D721Med (cell line): Measurements from ENCODE around the gene ITPR2.
"Not testable (repeated sequence)": the region's sequence is repeated elsewhere in the genome, so short reads cannot be mapped to it uniquely, and the experiment has no call there.

Source experiments
- DNase-seq: peaks from one replicate; pipeline ENCODE4 v3.0.0; 2011; ENCODE audit warnings: low spot score; ENCODE audit not compliant: insufficient read length
- FAIRE-seq: peaks from 2 replicates; lab custom pipeline; 2011; peaks lifted over from hg19 to GRCh38; lab: Jason Lieb, UNC
- TF ChIP-seq, protein P1 (sequence below): IDR thresholded peaks from 2 replicates; pipeline ENCODE4 v1.5.1; 2012; ENCODE audit warnings: mild to moderate bottlenecking, control low read depth; ENCODE audit not compliant: insufficient read depth; ENCODE audit errors: missing control alignments

The ITPR2 gene

DNA sequence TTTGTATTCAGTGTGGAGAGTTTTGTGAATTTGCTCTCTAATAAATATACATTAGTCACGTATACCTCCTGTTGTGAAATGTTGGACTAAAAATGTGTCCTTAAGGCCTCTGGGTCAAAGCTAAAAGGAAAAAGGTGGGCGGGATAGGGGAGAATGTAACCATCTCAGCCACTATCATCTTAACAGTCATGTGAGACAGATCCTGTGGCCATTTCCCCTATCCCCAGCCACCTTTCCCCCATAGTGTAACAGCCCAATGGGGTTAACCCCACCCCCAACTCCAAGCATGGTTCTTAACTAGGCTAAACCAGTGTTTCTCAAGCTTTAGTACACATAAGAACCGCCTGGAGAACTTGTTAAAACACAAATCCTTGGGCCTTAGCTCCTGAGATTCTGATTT lies 6.5 kb upstream of the ITPR2 start:
- DNase-seq (no peak), FAIRE-seq (no peak)
- TF ChIP-seq, protein P1, sequence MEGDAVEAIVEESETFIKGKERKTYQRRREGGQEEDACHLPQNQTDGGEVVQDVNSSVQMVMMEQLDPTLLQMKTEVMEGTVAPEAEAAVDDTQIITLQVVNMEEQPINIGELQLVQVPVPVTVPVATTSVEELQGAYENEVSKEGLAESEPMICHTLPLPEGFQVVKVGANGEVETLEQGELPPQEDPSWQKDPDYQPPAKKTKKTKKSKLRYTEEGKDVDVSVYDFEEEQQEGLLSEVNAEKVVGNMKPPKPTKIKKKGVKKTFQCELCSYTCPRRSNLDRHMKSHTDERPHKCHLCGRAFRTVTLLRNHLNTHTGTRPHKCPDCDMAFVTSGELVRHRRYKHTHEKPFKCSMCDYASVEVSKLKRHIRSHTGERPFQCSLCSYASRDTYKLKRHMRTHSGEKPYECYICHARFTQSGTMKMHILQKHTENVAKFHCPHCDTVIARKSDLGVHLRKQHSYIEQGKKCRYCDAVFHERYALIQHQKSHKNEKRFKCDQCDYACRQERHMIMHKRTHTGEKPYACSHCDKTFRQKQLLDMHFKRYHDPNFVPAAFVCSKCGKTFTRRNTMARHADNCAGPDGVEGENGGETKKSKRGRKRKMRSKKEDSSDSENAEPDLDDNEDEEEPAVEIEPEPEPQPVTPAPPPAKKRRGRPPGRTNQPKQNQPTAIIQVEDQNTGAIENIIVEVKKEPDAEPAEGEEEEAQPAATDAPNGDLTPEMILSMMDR: no peak

DNA sequence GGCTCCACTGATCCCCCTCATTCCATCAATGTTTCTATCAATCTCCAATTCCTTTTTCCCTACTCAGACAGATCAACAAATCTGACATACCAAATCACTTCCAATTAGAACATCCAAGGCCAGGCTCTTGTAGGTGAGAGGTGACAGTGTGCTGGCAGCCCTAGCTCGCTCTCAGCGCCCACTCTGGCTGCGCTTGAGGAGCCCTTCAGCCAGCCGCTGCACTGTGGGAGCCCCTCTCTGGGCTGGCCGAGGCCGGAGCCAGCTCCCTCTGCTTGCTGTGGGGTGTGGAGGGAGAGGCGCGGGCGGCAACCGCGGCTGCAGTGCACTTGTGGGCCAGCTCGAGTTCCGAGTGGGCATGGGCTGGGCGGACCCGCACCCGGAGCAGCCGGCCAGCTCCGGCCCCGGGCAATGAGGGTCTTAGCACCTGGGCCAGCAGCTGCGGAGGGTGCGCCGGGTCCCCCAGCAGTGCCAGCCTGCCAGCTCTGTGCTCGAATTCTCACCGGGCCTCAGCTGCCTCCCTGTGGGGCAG lies 6.0 kb upstream of the ITPR2 start:
- no peak for FAIRE-seq
- TF ChIP-seq, protein P1: no peak
- no peak for DNase-seq

DNA sequence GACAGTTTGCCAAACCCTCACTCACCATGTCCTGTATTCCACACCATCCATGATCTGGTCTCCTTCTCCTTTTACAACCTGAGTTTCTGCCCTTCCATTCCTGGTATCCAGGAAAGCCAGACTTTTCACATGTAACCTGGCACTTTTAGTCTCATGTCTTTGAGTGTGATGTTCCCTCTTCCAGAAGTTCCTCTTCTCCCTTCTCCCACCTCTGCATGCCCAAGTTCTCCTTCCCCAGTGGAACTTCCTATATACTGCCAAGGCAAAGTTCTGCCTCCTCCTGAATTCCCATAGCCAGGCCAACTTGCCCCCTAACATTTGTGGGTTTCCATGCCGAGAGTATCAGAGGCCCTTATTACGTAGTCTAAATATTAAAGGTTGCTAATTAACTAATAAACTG lies 3.2 kb upstream of the ITPR2 start:
- DNase-seq: no peak
- TF ChIP-seq, protein P1: no peak
- FAIRE-seq: no peak

DNA sequence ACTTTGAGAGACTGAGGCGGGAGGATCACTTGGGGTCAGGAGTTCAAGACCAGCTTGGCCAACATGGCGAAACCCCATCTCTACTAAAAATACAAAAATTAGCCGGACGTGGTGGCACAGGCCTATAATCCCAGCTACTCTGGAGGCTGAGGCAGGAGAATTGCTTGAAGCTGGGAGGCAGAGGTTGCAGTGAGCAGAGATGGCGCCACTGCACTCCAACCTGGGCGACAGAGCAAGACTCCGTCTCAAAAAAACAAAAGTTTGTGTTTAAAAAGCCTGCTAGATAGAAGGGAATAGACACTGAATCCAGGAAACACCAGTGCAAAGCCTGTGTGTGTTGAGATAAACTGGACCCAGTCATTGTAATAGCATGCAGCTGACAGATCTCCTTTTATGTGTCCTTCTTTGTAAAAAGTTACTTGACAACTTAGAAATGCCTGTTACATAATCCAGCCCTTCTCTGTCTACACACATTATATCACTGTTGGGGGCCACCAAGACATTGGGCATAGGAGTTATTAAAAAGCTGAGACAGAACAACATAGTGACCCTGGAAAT lies 1.6 kb upstream of the ITPR2 start:
- not testable (repeated sequence) for FAIRE-seq, DNase-seq

DNA sequence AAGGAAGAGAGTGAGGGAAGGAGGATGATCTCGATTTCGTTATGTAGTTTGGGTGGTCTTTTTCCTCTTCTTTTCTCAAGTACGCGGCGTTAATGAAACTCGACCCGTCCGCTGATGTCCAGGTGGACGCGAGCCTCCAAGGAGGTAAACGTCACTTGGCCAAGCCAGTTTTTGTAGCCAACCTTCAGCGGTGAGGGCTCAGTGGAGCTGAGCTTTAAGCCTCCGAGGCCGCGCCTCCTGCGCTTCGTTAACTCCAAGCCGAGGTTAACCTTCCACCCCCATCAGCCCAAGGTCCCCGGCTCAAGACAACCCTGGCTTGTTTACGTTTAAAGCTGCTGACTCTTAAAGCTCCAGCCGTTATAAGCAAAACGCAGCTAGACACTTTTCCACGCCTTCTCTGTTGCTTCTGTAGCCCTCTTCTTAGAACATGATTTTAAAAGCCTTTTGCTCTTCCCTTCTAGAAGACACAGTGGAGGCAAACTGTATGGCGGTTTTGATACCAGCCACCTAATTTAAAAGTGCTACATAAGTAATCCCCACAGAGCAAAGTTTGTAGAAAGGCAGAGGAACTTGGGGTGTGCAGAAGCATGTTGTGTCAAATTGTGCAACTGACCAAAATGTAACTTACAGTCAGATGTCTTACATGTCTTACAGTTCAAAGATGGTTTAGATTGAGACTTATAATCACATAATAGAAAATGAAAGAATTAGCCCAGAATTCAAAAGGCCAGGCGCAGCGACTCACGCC lies 923 bp upstream of the ITPR2 start:
- DNase-seq (no peak), FAIRE-seq (no peak)
- TF ChIP-seq, protein P1: no peak

DNA sequence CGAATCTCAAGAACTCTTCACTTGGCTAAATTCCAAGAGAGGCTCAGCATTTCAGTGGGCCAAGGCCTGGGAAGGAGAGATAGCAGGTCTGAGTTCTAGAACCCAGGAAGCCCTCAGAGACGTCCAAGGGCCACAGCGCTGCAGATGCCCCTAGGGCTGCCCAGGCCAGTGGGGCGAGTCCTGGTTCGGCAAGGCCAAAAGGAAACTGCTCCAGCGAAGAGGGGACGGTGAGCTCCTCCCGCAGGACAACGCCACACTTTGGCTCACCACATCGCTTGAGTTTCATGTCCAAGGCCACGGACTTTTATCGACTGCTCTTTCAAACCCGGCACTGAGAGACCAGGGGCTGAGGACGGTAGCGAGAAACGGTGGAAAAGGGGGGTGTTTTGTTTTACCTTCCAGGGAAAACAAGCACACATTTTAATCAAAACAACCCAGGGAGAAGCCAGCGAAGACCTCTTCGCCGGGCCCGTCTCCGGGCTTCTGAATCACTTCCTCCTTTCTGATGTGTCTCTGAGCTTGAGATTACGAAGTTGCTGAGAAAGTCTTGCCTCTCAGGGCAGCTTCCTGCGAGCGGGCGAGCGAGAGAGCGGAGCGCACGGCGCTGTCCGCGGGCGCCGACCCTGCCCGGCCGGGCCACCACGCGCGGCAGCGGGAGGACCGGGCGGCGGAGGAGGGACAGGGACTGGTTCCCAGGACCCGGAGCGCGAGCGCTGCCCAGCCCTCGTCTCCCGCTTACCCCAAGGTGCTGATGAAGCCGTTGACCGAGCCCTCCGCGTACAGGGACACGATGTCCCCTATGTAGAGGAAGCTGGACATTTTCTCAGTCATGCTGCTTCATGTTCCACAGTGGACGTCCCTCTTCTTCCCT lies 808 bp downstream of the ITPR2 start:
- DNase-seq (no peak), FAIRE-seq (no peak)
- TF ChIP-seq, protein P1: no peak

DNA sequence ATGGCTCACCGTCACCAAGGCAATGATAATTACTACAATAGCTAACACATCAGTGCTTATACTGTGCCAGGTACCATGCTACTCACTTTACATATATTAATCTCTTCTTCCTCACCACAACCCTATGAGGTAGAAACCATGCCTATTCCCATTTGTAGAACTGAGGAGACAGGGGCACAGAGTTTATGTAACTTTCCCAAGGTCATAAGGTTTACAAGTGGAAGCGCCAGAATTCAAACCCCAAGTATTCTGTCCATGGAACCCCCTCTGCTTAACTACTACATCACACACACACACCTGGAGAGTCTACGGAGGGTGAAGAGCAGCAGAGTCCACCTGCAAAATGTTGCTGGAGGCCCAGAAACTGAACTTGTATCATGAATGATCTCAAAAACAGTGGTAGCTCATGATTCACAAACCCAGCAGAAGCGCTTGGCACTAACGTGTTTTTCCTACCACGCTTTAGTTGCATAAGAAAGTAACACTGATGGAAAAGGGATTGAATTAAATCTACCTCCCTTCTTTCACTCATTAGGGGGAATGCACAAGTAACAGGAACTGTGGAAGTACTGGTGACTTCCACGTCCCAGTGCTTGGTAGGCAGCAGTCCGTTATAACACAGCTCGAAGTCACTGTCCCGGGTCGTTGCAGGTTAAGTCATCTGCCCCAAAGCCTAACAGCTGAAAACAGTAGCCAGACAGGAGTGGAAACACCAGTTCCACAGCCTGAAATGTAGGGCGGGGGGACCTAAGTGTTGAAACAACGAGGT lies 2.0 kb downstream of the ITPR2 start:
- FAIRE-seq (no peak), DNase-seq (no peak)
- TF ChIP-seq, protein P1: no peak
